Hepatocyte (in vitro differentiated cells): Measurements from ENCODE around the gene TBPL1. TPM values are rescaled to one million over a fixed set of nuclear protein-coding genes. Genes with fewer than 3 reads are reported as not detected.

Experiments used
- DNase-seq: peaks from one replicate; pipeline ENCODE4 v3.0.0-alpha.2; 2016; ENCODE audit warnings: low spot score
- H2AFZ ChIP-seq: fragments of 200-600 bp; sonication (generic); 2 replicates; pipeline ENCODE4 v1.6.0; 2016; ENCODE audit warnings: antibody characterized with exemption, mild to moderate bottlenecking
- H3K27ac ChIP-seq: fragments of 200-600 bp; sonication (generic); 2 replicates; pipeline ENCODE4 v1.5.1; 2016; ENCODE audit warnings: mild to moderate bottlenecking
- H3K27me3 ChIP-seq: fragments of 200-600 bp; sonication (generic); 2 replicates; pipeline ENCODE4 v1.6.1; 2016
- H3K36me3 ChIP-seq: fragments of 200-600 bp; sonication (generic); replicated peaks from 2 replicates; pipeline ENCODE4 v1.5.1; 2016; ENCODE audit warnings: low read depth; ENCODE audit not compliant: insufficient read depth
- H3K4me1 ChIP-seq: fragments of 200-600 bp; sonication (generic); 2 replicates; pipeline ENCODE4 v1.5.1; 2016; ENCODE audit warnings: mild to moderate bottlenecking, moderate library complexity; ENCODE audit not compliant: insufficient read depth
- H3K4me2 ChIP-seq: fragments of 200-600 bp; sonication (generic); 2 replicates; pipeline ENCODE4 v1.6.0; 2016
- H3K4me3 ChIP-seq: fragments of 200-600 bp; sonication (generic); 2 replicates; pipeline ENCODE4 v1.5.1; 2016; ENCODE audit warnings: mild to moderate bottlenecking
- H3K79me2 ChIP-seq: fragments of 200-600 bp; sonication (generic); 2 replicates; pipeline ENCODE4 v1.6.0; 2017; ENCODE audit warnings: mild to moderate bottlenecking
- H3K9me2 ChIP-seq: fragments of 200-600 bp; sonication (generic); replicated peaks from 2 replicates; pipeline ENCODE4 v1.6.0; 2017; ENCODE audit warnings: mild to moderate bottlenecking; ENCODE audit not compliant: insufficient read depth
- H3K9me3 ChIP-seq: fragments of 200-600 bp; sonication (generic); 2 replicates; pipeline ENCODE4 v1.5.1; 2016; ENCODE audit warnings: low read depth, mild to moderate bottlenecking
- H4K20me1 ChIP-seq: fragments of 200-600 bp; sonication (generic); 2 replicates; pipeline ENCODE4 v1.6.0; 2016; ENCODE audit warnings: mild to moderate bottlenecking; ENCODE audit not compliant: insufficient read depth, poor library complexity, severe bottlenecking
- EZH2 ChIP-seq: fragments of 200-600 bp; sonication (generic); IDR thresholded peaks from 2 replicates; pipeline ENCODE4 v1.6.1; 2016; ENCODE audit warnings: antibody characterized with exemption, mild to moderate bottlenecking, borderline replicate concordance
- EZH2phosphoT487 ChIP-seq: fragments of 200-600 bp; sonication (generic); IDR thresholded peaks from one replicate; pipeline ENCODE4 v1.6.1; 2018; ENCODE audit warnings: antibody characterized with exemption, mild to moderate bottlenecking, low read depth, moderate library complexity; ENCODE audit not compliant: unreplicated experiment, severe bottlenecking
- WGBS: methylation state at CpG from one replicate; pipeline ENCODE4 v1.1.6; 2016; ENCODE audit warnings: low lambda C conversion rate; ENCODE audit errors: missing lambda C conversion rate; 5-methylcytosine and 5-hydroxymethylcytosine counted together
- polyA plus RNA-seq: library from polyadenylated mRNA; unstranded; fragments of >200 nt; fragmentation: Nextera tagmentation; extraction: Ambion mirVana; gene quantifications from 2 replicates; pipeline ENCODE4 v1.2.1, GENCODE V29; 2016
- total RNA-seq: library from RNA; depleted of rRNA; stranded (reverse); fragments of >200 nt; gene quantifications from 2 replicates; pipeline ENCODE4 v1.2.3, GENCODE V29; 2014
- TF ChIP-seq, protein P1 (sequence below): fragments of 200-600 bp; sonication (generic); IDR thresholded peaks from 2 replicates; pipeline ENCODE4 v1.5.1; 2016; ENCODE audit warnings: antibody characterized with exemption, mild to moderate bottlenecking; ENCODE audit not compliant: poor library complexity

Gene TBPL1
- total and polyA plus RNA-seq, 2 experiments from 2014 or later: 26.2 to 36.8 TPM

DNA sequence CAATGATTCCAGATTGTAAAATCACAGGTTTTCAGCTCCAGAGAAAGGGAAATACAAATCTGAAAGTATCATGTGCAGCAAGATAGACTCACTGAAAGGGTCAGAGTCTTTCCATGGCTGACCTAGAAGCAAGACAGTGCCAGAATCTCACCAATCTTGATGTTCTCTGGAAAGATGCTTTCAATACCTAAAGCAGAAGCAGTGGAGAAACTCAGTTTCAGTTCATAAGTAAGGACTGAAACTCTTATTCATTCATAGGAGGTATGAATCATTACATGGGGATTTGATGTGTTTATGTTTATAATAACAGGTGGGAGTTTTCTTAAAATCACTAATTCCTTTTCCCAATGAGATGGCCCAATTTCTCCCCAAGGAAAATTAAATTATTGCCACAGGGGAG, 56.9 kb downstream of the TBPL1 start:
- Histone ChIP-seq H3K36me3 (no peaks in the 10 kb centered on the region), H3K4me1 (no peaks in the 10 kb centered on the region), H3K4me3 (no peak overlapping the region), H3K27me3 (no peaks in the 10 kb centered on the region), H3K79me2 (no peaks in the 10 kb centered on the region), H3K27ac (no peak overlapping the region), H3K9me3 (no peaks in the 10 kb centered on the region), H4K20me1 (no peaks in the 10 kb centered on the region), H2AFZ (no peak overlapping the region), H3K9me2 (no peaks in the 10 kb centered on the region), H3K4me2 (no peak overlapping the region)
- no peak for DNase-seq
- TF ChIP-seq EZH2phosphoT487 (no peak), EZH2 (no peak)
- TF ChIP-seq, protein P1, sequence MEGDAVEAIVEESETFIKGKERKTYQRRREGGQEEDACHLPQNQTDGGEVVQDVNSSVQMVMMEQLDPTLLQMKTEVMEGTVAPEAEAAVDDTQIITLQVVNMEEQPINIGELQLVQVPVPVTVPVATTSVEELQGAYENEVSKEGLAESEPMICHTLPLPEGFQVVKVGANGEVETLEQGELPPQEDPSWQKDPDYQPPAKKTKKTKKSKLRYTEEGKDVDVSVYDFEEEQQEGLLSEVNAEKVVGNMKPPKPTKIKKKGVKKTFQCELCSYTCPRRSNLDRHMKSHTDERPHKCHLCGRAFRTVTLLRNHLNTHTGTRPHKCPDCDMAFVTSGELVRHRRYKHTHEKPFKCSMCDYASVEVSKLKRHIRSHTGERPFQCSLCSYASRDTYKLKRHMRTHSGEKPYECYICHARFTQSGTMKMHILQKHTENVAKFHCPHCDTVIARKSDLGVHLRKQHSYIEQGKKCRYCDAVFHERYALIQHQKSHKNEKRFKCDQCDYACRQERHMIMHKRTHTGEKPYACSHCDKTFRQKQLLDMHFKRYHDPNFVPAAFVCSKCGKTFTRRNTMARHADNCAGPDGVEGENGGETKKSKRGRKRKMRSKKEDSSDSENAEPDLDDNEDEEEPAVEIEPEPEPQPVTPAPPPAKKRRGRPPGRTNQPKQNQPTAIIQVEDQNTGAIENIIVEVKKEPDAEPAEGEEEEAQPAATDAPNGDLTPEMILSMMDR: no peak

DNA sequence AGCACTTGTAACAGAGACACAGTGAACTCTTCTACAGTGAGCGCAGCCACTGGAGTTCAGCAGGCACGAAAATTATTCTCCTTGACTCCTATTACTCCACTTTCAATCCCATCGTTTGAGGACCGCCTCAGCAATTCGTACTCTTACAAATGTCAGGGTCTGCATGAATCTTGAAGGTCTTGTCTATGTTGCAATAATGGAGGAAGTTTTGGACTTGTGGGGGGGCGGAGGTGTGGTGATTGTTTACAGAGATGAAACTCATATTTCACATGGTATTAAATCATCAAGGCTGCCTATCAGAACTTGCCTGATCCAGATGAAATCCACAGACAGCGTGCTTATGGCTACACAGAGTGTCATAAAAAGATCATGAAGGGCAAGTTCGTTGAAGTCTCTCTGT, 57.4 kb downstream of the TBPL1 start:
- no peak overlapping the region for H3K4me2 ChIP-seq
- no peak overlapping the region for H2AFZ ChIP-seq
- no peak overlapping the region for H3K4me3 ChIP-seq
- peaks cover 3% of the 10 kb centered on the region for H3K4me1 ChIP-seq
- no peak overlapping the region for H3K27ac ChIP-seq
- H3K9me2 ChIP-seq: no peaks in the 10 kb centered on the region
- no peaks in the 10 kb centered on the region for H3K79me2 ChIP-seq
- WGBS: 93% methylated on average over 8 of the region's 8 CpGs
- H3K9me3 ChIP-seq: no peaks in the 10 kb centered on the region
- TF ChIP-seq EZH2phosphoT487 (no peak), EZH2 (no peak)
- TF ChIP-seq, protein P1: no peak
- DNase-seq: no peak
- no peaks in the 10 kb centered on the region for H3K36me3 ChIP-seq
- H3K27me3 ChIP-seq: no peaks in the 10 kb centered on the region
- no peaks in the 10 kb centered on the region for H4K20me1 ChIP-seq

- H3K9me3 ChIP-seq: no peaks in the 10 kb centered on the region
- H3K4me1 ChIP-seq: peaks cover 9% of the 10 kb centered on the region
- WGBS: 86% methylated on average over 2 of the region's 2 CpGs
- no peaks in the 10 kb centered on the region for H3K9me2 ChIP-seq
- H4K20me1 ChIP-seq: no peaks in the 10 kb centered on the region
- DNase-seq: no peak
- no peak overlapping the region for H2AFZ ChIP-seq
- TF ChIP-seq EZH2: no peak
- TF ChIP-seq, protein P1: no peak
- TF ChIP-seq EZH2phosphoT487: no peak
- no peaks in the 10 kb centered on the region for H3K36me3 ChIP-seq
- H3K27me3 ChIP-seq: no peaks in the 10 kb centered on the region
- no peak overlapping the region for H3K4me2 ChIP-seq
- H3K4me3 ChIP-seq: no peak overlapping the region
- H3K27ac ChIP-seq: no peak overlapping the region
- H3K79me2 ChIP-seq: no peaks in the 10 kb centered on the region
These were observed 58.0 kb downstream of the TBPL1 start for GRCh38 chr6:134010974-134011373.

DNA sequence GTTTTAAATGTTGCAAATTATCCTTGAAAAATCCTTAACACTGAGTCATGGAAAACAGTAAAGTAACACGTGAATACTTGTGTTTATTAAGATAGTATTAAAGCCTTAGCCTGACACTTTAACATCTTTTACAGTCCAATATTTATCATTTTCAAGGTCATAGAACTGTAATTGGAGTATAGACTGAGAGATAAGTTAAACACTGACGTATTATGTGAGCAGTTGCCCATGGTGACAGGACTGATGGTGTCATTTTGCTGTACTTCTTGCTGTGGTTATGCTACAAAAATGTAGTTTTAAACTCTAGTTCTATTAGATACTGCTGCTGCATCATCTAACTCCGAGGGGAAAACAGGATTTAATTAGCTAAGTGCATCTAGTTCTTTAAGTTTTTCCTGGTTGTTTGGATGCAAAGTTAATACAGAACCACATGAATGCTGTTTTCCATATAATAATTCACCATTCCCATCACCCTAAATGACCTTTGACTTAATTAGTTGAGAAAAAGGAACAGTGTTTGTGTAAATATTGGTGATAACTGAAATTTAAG, 61.6 kb downstream of the TBPL1 start:
- Histone ChIP-seq H3K79me2 (no peaks in the 10 kb centered on the region), H2AFZ (no peak overlapping the region), H3K27me3 (no peaks in the 10 kb centered on the region), H3K4me2 (no peak overlapping the region), H3K4me3 (no peak overlapping the region), H3K9me3 (no peaks in the 10 kb centered on the region), H3K27ac (no peak overlapping the region), H4K20me1 (no peaks in the 10 kb centered on the region), H3K9me2 (no peaks in the 10 kb centered on the region), H3K4me1 (peaks cover 9% of the 10 kb centered on the region), H3K36me3 (no peaks in the 10 kb centered on the region)
- TF ChIP-seq, protein P1: no peak
- WGBS: 46% methylated on average over 3 of the region's 3 CpGs
- DNase-seq: no peak
